GM19025 (cell line): ENCODE measurements around the gene ENPP5.
"Not testable (repeated sequence)": the region's sequence is repeated elsewhere in the genome, so short reads cannot be mapped to it uniquely, and the experiment has no call there.

Experiments used
- ATAC-seq: cut with Tn5 transposase; IDR thresholded peaks from one replicate; pipeline ENCODE4 v1.9.1; 2021; ENCODE audit warnings: mild to moderate bottlenecking, low read depth, moderate library complexity; ENCODE audit not compliant: unreplicated experiment

ENPP5 gene

DNA sequence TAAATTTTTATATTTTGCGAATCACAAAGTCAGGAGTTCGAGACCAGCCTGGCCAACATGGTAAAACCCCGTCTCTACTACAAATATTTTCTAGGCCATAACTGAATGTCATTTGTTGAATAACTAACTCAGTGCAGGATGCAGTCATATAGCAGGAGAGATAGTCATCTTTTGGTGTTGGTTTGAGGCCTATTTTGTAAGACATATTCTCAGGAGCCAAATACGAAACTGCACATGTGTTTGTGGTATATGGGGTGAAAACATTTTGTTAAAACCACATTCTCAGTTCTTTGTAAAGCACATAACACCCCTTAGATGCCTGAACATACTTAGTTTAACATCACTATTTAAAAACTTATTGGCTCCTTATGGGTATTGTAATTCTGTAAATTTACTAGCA lies 4.7 kb upstream of the ENPP5 start:
- peak; percentile 72 for ATAC-seq

DNA sequence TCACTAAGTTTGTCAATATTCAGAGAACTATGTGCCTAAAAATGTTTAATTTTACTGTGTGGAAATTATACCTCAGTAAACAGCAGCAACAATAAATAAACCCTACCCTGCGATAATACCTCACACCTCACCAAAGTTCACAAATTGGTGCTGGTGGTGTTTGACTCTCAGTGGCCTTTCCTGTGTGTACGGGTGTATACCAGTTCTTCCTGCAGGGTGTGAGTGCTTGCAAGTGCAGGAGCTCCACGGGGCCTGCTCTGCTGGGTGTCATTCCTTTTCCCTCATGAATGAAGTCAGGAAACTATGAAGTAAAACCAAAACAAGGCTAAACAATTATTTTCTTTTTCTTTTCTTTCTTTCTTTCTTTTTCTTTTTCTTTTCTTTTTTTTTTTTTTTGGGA lies 4.1 kb upstream of the ENPP5 start:
- ATAC-seq, result no peak

DNA sequence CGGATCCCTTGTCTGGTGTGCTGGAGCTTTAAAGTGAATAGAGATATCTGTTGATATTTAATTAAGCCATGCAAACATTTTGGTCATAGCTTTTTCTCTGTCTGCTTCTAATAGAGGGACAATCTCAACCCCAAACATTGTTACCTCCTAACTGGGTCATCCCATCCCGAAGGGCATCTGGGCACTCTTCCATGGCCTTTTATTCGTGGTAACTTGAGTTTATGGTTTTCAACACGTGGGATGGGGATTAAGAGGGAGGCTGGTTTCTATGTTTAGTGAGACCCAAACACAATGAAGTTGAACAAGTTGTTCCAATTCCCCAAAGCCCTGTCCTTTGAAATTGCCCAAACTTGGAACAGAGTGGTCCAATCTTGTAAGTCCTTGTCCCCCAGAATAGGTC lies 1.4 kb upstream of the ENPP5 start:
- ATAC-seq, result no peak

DNA sequence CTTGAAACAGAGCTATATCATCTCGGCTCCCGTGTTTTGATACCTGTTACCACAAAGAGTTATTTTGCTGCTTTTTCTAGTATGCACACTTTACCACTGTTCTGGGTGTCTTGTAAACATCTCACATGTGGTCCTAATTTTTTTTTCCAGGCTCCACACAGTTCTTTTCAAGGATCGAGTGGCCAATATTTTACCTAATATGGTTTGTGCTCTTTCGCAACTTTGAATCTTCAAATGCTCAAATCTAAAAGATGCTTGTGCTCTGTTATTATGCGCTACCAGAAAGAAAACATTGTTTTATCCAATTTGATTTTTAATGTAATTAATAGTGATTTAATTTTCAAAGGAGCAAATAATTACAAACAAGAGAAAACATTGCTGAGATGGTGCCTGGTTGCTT lies 10.7 kb downstream of the ENPP5 start:
- no peak for ATAC-seq

DNA sequence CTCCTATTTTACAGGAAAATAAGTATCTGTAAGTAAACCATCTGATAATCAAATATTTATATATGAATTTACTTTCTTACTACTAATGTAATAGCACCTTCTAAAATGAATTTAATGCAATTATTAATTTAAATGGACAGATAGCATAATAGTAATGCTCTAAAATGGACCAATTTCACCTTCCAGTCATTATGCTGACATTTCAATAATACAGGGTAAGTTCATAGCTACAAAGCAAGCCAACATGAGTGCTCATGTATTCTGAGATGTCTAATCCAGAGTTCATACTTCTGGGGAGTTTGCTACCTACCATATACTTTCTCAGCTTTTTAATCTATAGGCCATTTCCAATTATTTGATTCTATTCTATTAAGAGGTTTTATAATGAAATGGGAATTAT lies 11.6 kb downstream of the ENPP5 start:
- no peak for ATAC-seq

DNA sequence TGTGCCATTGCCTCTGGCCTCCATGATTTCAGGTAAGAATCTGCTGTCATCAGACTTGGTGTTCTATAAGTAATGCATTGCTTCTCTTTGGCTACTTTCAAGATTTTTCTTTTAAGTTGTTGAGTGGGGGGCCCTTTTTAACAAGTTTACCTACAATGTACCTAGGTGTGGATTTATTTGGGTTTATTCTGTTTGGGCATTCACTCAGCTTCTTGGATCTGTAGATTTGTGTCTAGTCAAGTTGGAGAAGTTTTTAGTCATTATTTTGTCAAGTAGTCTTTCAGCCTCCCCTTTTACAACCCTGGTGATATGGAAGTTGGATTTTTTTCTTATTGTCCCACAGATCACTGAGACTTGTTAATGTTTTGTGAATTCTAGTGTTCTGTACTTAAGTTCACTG lies 14.1 kb downstream of the ENPP5 start:
- ATAC-seq, result no peak

DNA sequence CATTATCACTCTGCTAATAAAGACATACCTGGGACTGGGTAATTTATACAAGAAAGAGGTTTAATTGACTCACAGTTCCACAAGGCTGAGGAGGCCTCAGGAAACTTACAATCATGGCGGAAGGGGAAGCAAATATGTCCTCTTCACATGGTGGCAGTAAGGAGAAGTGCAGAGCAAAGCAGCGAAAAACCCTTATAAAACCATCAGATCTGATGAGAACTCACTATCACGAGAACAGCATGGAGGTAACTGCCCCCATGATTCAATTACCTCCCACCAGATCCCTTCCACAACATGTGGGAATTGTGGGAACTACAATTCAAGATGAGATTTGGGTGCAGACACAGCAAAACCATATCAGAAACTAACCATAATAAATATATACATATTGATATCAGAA lies 21.7 kb downstream of the ENPP5 start:
- not testable (repeated sequence) for ATAC-seq

DNA sequence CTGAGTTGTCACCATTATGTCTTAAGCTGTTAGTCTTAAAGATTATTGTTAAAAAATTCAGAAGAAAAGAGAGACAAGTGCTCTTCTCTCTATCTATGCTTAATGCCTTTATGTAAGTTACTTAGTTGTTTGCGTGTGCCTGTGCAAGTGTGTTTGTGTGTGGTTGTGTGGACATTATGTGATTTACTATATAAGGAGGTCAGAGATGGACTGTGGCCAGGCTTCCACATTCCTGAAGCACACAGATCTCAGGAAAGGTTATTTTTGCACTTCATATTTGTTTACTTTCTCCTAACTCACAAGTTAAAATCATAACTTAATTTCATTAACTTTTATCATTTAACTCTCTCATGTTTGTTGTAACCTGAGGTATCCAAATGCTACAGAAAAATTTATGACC lies 26.5 kb downstream of the ENPP5 start:
- ATAC-seq, result no peak

DNA sequence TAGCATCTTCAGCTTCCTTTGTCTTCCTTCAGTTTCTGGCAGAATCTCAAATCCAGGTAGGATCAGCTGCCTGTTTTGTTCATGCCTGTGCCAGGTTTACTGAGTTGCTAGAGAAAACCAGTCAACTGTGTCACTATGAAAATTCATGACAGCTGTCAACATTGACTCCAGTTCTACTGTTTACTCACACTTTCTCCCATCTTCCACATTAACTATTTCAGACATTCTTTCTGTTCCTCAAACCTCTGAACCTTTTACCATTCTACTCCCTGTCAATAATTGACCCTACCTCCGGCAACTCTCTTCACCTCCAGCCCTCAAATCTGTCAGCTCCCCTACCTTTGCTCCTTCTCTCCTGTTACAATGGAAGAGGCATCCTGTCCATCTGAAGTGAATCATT lies 32.5 kb downstream of the ENPP5 start:
- peak; percentile 89 for ATAC-seq

DNA sequence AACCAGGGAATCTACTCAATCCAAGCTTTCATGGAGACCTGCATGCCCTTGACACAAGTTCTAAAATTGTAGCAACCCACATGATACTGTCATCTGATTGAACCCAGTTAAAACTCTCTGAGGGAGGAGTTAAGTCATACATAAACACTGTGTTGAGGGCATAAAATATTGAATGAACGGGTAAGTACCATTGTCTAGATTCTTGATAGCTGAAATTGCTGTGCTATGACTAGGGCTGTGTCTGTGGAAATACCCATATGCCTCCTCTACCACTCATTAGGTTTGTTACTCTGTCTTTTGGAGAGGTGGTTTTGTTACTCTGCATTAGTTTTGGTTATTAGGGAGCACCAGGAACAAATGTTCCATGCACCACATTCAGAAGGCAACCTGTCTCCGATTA lies 33.4 kb downstream of the ENPP5 start:
- no peak for ATAC-seq

DNA sequence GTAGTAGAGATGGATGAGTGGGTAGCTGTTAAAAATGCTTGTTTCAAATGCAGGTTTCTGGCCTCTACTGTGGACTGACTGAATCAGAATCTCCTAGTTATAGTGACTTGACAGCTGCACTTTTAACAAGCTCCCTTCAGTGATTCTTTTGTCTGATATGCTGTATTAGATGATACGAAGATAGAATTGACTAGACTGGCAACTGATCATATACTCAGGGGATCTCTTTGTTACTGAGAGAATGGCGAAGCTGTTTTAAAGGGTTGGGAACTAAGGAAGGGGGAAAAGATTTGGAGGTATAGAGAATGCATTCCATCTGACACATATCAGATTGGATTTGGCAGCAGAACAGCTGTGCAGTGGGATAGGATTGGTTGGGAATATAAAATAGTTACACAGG lies 33.9 kb downstream of the ENPP5 start:
- no peak for ATAC-seq

DNA sequence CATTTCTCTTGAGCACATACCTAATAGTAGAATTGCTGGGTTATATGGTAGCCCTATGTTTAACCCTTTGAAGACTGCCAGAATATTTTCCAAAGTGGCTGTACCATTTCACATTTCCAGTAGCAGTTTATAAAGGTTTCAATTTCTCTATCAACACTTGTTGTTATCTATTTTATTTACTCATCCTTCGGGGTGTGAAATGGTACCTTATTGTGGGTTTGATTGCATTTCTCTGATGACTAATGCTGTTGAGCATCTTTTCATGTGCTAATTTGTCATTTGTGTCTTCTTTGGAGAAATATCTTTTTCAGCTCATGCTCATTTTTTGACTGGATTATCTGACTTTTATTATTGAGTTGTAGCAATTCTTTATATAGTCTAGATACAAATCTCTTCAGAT lies 35.6 kb downstream of the ENPP5 start:
- no peak for ATAC-seq

DNA sequence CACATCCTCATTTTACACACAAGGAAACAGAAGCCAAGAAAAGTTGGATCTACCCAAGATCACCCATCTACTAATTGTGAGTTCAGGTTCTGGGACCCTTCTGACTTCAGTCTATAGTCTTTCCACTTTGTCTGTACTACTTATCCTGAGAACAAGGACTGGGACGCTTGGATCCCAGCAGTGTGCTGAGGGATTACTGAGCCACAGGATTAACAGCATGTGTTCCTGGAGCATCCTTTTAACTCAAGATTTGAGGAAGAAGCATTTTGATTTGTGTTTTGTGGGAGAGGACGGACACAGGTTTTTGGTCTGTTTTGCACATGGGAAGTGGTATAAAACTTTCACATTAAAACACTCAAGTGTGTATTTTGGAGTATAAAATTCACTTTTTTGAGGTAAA lies 36.6 kb downstream of the ENPP5 start:
- no peak for ATAC-seq

DNA sequence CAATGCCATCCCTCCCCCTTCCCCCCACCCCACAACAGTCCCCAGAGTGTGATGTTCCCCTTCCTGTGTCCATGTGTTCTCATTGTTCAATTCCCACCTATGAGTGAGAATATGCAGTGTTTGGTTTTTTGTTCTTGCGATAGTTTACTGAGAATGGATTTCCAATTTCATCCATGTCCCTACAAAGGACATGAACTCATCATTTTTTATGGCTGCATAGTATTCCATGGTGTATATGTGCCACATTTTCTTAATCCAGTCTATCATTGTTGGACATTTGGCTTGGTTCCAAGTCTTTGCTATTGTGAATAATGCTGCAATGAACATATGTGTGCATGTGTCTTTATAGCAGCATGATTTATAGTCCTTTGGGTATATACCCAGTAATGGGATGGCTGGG lies 39.5 kb downstream of the ENPP5 start:
- not testable (repeated sequence) for ATAC-seq

DNA sequence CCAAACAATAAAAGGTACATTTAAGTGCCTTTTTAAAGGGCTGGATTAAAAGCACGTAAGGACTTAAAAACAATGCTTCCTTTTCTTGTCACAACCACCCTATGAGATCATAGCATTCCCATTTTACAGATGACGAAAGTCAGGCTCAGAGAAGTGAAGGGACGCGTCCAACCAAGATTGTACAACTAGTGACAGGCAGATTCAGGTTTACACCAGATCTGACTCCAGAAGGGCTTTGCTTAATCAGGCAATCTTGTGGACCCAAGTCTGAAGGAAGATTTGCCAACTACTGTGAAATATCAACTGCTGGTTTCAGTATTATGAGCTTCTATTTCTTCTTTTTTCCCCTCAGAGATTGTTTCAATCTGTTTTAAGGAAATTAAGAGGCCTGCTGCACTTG lies 40.1 kb downstream of the ENPP5 start:
- no peak for ATAC-seq

DNA sequence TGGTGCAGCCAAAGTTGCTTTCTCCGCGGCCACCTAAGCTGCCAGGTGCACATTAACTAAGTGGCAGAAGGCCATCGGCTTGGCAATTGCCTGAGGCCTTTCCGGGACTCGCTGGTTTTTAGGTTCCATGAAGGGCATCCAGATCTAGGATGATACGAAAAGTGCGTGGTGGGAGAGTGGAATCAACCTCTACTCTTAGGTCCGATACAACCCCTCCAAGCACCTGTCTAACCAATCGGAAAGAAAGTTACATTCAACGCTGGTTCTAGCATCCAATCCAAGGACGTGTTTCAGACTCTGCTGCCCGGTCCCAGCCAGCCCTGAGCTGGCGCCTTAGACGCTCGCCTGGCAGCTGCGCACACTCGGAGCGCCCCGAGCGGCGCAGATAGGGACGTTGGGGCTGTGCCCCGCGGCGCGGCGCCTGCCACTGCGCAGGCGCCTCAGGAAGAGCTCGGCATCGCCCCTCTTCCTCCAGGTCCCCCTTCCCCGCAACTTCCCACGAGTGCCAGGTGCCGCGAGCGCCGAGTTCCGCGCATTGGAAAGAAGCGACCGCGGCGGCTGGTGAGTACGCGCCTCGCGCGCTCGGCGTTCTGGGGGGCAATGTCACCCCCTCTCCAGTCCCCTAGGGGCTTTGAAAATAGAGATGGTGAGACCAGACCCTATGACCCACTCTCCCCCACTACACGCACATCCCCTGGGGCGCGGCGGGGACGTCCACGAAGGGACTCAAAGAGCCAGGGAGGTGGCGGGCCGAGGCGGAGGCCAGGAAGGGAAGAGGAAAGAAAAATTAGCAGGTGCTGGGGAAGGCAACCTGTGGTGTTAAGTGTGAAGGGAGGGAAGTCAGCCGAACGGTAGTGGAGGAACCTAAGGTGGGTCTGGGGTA lies 40.9 kb downstream of the ENPP5 start, which contains the start of gene ENPP4:
Gene ENPP4, plus strand, starts transcription at position 361 of the 883 bp plus-strand sequence. CDS start 9,595 bp downstream, outside the sequence.
- ATAC-seq, result peak; percentile 100

DNA sequence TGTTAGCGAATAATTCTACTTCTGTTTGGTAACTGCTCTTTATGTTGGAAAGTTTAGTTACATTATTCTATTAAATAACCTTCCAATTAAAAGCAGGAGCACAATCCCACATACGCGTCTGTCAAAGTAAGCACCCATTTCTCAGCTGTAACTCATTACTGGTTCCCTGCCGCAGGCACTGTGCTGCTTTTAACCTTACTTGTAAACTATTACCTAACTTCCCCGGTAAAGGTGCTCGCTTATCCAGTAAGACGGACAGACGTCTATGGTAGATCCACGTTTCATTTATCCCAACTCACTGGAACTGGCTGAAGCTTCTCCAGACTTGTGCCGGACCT lies 41.5 kb downstream of the ENPP5 start:
- ATAC-seq, result no peak

DNA sequence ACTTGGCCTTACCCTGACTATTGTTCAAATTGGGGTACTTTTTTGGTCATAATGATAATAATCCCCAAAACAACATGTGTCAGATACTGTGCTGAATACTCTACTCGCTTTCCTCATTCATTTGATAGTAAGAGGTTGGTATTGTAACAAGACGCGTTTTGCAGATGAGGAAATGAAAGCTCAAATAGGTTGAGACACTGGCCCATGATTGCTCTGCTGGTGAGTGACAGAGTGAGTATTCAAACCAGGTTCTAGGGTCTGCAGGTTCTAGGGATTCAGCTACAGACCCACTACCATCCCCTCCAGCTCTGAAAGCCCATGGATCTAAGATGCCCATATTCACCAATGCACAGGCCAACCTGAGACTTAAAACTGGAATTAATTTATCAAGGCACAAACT lies 42.3 kb downstream of the ENPP5 start:
- no peak for ATAC-seq

DNA sequence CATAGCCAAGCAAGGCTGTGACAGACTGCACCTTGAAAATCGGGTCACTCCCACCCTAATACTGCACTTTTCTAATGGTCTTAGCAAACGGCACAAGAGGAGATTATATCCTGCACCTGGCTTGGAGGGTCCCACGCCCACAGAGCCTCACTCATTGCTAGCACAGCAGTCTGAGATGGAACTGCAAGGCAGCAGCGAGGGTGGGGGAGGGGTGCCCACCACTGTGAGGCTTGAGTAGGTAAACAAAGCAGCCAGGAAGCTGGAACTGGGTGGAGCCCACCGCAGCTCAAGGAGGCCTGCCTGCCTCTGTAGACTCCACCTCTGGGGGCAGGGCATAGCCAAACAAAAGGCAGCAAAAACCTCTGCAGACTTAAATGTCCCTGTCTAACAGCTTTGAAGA lies 51.1 kb downstream of the ENPP5 start:
- not testable (repeated sequence) for ATAC-seq

DNA sequence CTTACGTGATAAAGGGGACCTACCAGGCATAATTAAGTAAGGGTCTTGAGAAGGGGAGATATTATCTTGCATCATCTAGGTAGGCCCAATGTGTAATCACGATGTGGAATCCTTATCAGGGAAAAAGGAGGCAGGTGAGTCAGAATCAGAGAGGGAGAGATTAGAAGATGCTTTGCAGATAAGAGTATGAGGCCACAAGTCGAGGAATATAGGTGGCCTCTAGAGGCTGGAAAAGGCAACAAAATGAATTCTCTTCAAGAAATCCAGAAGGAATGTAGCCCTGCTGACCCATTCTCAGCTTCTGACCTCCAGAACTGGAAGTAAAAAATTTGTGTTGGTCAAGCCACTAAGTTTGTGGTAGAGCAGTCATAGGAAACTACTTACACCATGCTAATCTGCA lies 51.9 kb downstream of the ENPP5 start:
- no peak for ATAC-seq

DNA sequence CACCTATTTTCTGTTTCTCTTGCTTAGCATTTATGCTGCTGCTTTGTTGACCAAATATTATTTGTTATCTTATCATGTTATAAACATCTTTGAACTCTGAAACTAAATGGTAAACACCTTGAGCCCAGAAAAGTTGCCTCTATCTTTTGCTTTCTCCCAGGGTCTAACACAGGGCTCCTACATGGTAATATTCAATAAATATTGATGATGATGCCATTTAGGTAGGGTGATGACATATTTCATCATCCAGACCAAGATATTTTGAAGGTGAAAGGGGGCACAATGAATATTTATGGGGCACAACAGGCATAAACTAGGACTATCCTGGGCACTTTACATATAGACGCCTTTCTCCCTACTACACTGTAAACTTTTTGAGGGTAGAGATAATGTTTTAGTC lies 52.6 kb downstream of the ENPP5 start:
- no peak for ATAC-seq

DNA sequence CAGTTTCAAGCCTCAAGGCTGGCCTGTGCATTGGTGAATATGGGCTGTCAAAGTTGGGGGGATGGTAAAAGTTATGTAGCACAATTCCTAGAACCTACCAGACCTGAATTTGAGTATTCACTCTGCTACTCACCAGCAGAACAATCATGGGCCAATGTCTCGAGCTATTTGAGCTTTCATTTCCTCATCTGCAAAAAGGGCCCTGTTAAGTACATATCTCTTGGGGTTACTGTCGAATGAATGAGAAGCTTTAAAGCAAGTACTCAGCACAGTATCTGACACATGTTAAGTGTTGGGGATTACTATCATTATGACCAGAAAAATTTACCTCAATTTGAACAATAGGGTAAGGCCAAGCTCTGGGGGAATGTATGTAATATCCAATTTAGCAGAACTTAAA lies 54.5 kb downstream of the ENPP5 start:
- no peak for ATAC-seq

DNA sequence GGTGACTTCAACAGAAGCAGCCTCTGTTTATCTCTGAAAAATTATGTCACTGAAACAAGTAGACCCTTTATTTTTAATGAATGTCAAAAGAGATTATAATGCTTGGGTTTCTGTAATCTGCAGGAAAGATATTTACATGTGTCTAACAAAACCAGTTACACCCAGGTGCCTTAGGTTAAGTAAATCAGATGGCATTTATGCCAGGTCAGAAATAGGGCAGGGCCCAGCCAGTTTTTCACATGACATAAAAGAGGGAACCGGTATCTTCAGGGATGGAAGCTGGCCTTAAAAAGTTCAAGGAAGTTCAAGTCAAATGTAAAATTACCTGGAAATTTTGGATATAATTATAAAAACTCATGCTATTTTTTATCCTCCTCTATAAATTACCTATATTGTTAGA lies 55.1 kb downstream of the ENPP5 start:
- ATAC-seq, result no peak
